GM19099 (cell line): ENCODE data around the gene TMOD1.

Experiments used
- POLR2A ChIP-seq: IDR thresholded peaks from 3 replicates; pipeline ENCODE4 v1.6.1; 2011; ENCODE audit warnings: low read depth; ENCODE audit not compliant: insufficient read length; ENCODE audit errors: extremely low read depth

TMOD1 gene

DNA sequence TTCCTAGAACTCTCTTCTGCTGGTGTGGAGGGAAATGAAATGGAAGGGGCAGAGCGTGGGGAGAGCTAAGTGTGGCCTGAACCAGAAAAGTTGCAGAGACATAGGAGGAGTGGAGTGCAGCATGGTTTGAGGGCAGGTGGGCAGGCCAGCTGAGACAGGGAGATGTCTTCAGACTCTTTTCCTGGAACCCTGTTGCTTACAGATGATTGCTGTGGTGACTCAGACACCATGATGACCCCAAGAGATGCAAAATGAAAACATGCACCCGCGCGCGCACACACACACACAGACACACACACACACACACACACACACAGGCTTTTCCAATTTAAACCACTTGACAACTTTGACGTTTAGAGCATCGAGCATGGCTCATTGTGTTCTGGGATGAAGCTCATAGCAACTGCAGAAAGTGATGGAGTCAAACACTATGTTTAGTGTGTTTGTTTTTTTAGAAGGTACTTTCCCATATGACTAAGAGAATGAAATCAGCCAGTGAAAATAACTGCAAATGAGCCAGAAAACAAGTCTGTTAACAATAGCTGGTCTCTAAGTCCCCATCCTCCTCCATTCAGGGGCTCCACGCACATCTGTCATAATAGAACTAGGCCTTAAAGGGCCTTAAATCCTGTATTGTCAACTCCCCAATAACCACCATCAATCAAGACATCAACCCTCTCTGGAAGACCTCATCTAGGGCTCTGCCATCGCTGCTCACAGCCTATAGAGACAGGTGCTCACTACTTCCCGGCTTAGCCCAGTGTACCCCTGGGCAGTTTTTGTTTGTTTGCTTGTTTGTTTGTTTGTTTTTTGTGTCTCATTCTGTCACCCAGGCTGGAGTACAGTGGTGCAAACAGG lies 9.6 kb downstream of the TMOD1 start:
- TF ChIP-seq POLR2A = no peak

DNA sequence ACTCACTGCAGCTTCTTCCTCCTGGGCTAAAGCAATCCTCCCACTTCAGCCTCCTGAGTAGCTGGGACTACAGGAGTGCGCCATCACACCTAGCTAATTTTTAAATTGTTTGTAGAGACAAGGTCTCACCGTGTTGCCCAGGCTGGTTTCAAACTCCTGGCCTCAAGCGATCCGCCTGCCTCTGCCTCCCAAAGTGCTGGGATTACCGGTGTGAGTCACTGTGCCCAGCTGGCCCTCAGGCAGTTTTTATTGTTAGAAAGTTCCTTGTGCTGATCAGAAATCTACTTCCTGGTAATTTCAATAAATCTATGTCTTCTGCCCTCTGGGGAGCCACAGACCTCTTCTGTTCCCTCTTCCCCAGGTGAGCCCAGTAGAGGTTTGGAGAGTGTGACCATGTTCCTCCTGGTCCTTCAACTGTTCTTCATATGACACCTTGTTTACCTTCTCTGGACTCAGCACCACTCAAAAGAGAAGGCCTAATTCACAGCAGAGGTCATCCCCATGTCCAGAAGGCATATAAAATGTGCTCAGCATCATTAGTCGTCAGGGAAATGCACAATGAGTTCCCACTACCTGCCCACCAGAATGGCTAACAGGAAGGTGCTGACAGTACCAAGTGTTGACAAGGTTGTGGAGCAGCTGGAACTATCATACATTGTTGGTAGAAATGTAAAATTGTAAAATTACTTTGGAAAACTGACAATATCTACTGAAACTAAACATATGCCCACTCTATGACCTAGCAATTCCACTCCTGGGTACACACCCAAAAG lies 10.4 kb downstream of the TMOD1 start:
- TF ChIP-seq POLR2A = no peak

DNA sequence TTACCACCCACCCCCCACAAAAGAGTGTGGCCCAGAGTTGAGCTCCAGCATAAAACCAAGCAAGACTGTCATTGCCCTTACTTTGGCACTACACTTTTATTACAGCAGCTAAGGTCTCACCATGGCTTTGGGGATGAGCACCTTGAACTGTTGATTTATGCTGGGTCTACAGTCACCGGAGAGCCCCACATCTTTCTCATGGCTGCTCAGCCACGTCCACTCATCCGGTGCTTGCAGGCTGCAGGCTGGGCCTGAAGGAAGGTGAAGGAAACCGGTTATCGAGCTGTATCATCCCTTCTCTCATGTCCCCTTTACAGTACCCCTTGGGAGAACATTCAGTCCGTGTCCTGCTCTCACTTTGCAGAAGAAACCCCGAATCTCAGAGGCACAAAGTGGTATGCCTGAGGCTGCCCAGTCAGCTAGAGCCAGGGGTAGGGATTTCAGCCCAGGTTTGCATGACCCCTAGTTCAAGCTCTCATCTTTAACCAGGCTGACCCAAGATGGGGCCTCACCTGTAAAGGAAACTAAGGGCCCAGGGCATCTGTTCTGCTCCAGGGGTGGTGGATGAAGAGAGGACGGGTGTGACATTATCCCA lies 11.6 kb downstream of the TMOD1 start:
- TF ChIP-seq POLR2A = no peak

DNA sequence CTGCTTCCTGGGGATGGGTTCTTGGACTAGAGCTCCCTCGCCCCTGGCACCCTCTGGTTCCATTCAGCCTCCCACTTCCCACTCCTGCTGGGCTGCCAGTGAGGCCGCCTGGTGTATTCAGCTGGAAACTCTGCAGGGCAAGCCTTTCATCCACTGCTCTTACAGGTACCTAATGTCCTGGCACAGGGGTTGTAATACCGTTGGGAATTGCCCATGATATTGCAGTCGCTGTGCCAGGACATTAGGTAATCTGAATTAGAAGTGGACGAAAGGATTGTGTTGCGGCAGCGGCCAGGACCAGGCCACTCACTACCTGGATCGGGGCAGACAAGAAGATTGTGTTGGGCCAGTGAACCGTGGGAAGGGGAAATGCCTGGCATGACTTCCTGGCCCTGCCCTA lies 13.1 kb downstream of the TMOD1 start:
- no peak for TF ChIP-seq POLR2A

DNA sequence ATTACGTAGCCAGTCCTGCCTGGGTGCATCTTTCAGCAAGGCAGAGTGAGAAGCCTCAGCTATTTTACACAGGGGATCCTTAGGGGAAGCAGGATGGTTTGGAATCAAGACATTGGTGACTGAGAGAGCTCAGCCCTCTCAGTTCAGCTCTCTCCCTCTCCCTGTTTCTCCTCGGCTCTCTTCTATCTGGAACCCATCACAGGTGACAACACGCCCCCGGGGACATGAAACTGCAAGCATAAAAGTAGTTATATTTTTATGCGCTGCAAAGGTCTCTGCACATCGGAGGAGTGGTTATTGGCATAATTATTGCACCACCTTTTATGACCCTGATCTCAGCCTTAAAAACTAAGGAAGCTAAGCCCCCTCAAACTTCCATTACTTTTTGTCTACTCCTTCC lies 14.2 kb downstream of the TMOD1 start:
- TF ChIP-seq POLR2A = no peak

DNA sequence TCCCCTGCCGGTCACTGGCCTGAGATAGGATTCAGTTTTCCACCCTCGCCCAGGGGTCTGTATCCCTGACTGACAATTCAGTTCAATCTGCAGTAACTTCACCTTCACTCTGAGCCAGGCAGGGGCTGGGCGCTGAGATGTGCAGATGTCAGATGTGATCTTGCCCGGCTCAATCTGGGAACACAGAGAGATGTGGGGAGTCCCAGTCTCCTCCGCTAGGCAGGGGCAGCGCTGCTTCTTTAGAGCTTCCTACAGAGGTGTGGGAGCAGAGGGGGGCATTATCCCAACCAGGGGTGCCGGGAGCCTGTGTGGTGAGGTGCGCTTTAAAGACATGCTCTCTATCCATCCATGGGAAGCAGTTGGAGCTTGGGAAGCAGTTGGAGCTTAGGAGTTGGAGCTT lies 14.6 kb downstream of the TMOD1 start:
- no peak for TF ChIP-seq POLR2A

DNA sequence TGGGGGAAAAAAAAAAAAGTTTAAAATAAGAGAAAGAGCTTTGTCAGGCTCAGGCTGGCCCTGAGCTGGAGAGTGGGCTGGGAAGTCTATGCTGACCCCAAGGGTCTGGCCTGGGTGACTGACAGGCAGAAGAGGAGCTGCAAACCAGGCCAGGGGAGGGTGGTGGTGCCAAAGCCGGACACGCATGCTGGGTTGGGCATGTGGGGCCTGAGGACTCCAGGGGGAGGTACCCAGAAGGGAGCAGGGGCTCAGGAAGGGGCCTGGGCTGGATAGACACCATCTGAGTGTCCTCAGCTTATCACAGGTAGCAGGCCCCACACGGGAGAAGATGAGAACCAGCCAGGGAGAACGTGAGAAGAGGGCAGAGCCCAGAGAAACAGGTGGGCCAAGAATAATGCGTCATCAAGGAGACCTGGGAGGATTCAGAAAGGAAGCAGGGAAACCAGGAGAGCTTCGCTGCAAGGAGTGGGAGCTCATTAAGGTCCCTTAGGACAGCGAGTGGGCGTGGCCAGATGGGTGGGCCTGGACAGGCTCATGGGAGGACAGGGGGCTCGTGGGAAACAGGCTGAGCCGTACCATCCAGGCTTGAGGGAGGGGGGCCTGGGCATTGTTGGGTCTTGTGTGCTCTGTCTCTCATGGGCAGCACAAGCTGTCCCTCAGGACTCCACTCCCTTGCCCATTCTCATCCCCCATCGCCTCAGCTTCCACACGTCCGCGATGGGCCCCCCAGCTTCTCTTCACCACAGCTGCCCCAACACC lies 16.0 kb downstream of the TMOD1 start:
- no peak for TF ChIP-seq POLR2A

DNA sequence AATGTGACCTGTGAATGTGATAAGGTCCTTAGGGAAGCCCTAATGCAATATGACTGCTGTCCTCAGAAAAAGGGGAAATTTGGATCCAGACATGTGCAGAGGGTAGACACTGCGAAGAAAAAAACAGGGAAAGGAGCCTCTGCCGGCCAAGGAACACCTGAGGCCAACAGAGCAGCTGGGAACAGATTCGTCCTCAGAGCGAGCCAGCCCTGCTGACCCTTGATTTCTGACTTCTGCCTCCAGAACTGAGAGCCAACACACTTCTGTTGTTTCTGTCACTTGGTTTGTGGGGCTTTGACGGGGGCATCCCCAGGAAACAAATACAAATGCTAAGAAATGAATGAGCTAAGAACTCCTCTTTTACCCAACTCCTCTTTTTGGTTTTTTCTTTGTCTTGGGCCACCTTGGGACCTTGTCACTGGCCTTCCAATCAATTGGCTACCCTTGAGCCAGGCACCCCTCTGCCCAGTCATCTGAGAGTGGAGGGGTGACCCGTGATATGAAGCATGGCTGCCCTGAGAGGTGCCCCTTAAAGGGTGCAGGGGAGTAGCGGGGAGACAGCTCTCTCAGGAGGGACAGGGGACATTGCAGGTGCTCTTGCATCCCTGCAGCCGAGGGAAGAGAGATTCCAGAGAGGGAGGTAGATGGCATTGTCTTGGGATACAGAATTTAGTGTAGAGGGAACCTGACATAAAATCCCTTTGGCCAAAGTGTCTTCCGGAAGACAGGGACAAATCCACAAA lies 16.9 kb downstream of the TMOD1 start:
- TF ChIP-seq POLR2A = no peak

DNA sequence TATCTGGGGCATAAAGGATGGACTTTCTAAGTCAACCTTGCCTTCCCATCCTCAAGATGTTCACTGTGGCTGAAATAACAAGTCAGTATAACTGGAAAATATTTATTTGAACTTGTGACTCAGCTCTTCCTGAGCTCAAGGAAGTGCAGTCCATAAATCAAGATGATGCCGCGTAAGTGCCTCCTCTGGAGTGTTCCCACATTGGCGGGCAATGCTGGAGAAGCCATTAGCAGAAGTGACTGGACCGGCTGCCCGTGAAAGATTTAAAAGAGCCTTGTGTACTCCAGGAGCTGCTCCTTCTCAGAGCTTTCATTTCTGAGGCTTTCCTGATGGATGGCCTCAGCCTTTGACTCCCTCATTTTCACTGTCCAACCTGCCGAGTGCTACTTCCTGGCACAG lies 17.4 kb downstream of the TMOD1 start:
- no peak for TF ChIP-seq POLR2A

DNA sequence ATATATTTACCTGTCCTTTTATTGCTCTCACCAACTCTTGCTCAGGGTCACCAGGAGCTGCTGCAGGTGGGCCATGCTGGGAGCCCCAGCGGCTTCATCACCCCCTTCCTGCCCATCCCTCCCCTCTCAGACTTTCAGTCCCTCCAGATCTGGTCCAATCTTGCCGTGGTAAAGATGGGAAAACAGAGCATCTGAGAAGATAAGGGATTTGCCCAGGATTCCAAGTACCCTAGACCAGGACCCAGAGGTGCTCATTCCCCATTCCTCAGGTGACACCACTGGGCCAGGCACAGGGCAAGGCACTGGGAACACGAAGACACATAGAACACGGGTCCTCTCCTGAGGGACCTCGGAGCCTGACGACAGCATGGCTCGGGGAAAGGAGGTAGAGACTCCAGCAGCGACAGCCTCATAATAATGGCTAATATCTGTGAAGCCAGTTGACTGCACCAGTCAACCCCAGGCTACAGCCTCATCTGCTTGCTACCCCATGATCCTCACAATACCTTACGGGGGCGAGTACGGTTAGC lies 18.0 kb downstream of the TMOD1 start:
- TF ChIP-seq POLR2A = no peak

DNA sequence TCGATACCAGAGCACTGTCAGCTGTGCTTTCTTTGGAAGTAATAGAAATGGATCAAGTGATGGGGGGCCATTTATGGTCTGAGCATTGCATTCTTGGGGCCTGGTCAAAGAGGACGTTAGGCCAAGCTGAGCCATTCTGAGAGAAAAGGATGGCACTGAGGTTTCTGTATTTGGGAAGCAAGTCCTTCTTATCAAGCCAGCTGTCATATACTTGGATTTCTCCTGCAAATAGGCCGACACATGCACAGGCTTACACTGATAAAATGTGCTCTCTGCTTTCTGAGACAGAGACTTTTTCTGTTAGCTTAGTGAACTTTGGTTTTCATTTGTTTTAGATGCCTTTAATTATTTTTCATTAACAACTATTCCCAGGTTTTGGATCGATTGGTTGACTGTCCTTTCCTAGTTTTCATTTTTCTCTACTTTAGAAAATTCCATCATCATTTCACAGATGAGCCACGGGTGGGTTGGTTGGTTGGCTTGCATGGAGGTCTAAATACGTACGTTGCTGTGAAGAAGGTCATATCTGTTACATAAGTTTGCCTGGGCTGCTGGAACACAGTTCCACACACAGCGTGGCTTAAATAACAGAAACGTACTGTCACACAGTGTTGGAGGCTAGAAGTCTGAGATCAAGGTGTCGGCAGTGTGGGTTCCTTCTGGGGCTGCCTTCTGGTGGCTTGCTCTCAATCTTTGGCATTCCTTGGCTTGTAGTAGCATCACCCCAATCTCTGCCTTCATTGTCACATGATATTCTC lies 20.3 kb downstream of the TMOD1 start:
- no peak for TF ChIP-seq POLR2A

DNA sequence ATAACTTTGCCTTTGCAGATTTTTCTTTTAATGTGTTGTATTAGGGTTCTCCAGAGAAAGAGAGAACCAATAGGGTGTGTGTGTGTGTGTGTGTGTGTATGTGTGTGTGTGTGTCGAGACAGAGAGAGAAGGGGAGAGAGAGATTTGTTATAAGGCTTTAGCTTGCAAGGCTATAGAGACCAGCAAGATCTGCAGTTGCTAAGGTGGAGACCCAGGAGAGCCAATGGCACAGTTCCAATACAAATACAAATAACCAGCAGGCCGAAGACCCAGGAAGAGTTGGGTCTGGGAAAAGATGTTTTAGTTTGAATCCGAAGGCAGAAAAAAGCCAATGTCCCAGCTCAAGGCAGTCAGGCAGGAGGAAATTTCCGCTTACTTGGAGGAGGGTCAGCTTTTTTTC lies 23.0 kb downstream of the TMOD1 start:
- no peak for TF ChIP-seq POLR2A

DNA sequence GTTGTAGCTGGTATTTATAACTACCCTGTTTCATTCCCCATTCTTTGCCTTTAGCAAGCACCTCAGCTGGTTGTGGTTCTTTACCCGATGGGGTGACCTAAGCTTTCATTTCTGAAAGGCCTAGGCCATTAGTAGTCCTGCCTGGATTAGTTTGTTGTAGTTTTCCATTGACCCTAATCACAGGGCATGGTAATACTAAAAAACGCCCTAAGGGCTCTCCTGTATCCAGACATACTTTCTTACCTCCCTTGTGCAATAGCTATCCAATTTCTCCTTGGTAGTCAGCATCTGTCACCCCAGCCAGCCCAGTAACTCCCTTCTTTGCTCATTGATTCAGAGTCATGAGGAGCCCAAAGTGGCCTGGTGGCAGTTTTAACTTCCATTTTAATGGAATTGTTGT lies 24.0 kb downstream of the TMOD1 start:
- TF ChIP-seq POLR2A = no peak
